Neural cell (in vitro differentiated cells): ENCODE measurements around the gene RAB1A.

ENCODE experiments used
- EP300 ChIP-seq: fragments of 450-650 bp; conservative IDR thresholded peaks from 2 replicates; pipeline ENCODE4 v1.6.1; 2014; ENCODE audit warnings: antibody characterized with exemption, mild to moderate bottlenecking, moderate library complexity; ENCODE audit not compliant: poor library complexity, severe bottlenecking
- EZH2 ChIP-seq: fragments of 200-600, 300-800 bp; shearing (Covaris generic), sonication (generic); IDR thresholded peaks from 2 replicates; pipeline ENCODE4 v1.6.1; 2014; ENCODE audit warnings: antibody characterized with exemption, low read length, borderline replicate concordance, mild to moderate bottlenecking; ENCODE audit not compliant: insufficient read depth, poor library complexity, severe bottlenecking
- MXI1 ChIP-seq: fragments of 450-650 bp; conservative IDR thresholded peaks from 2 replicates; pipeline ENCODE4 v1.6.1; 2014; ENCODE audit warnings: antibody characterized with exemption, mild to moderate bottlenecking; ENCODE audit not compliant: poor library complexity, severe bottlenecking
- POLR2AphosphoS5 ChIP-seq: IDR thresholded peaks from 2 replicates; pipeline ENCODE4 v1.6.1; 2012
- RAD21 ChIP-seq: fragments of 450-650 bp; conservative IDR thresholded peaks from 2 replicates; pipeline ENCODE4 v1.6.1; 2014; ENCODE audit warnings: antibody characterized with exemption, mild to moderate bottlenecking, moderate library complexity
- SMC3 ChIP-seq: fragments of 450-650 bp; conservative IDR thresholded peaks from 2 replicates; pipeline ENCODE4 v1.6.1; 2014; ENCODE audit warnings: antibody characterized with exemption, mild to moderate bottlenecking, moderate library complexity; ENCODE audit not compliant: poor library complexity
- TAF1 ChIP-seq: IDR thresholded peaks from 2 replicates; pipeline ENCODE4 v1.6.1; 2012; ENCODE audit warnings: low read depth
- TF ChIP-seq, protein P1 (sequence below): fragments of 450-650 bp; IDR thresholded peaks from 2 replicates; pipeline ENCODE4 v1.5.1; 2014; ENCODE audit warnings: antibody characterized with exemption, mild to moderate bottlenecking, moderate library complexity; ENCODE audit not compliant: poor library complexity, severe bottlenecking
- TF ChIP-seq, protein P2 (sequence below): IDR thresholded peaks from 2 replicates; pipeline ENCODE4 v1.6.1; 2012; ENCODE audit warnings: borderline replicate concordance

GRCh38 chr2:65156041-65156440, 26.1 kb upstream of the RAB1A start:
- TF ChIP-seq, protein P1, sequence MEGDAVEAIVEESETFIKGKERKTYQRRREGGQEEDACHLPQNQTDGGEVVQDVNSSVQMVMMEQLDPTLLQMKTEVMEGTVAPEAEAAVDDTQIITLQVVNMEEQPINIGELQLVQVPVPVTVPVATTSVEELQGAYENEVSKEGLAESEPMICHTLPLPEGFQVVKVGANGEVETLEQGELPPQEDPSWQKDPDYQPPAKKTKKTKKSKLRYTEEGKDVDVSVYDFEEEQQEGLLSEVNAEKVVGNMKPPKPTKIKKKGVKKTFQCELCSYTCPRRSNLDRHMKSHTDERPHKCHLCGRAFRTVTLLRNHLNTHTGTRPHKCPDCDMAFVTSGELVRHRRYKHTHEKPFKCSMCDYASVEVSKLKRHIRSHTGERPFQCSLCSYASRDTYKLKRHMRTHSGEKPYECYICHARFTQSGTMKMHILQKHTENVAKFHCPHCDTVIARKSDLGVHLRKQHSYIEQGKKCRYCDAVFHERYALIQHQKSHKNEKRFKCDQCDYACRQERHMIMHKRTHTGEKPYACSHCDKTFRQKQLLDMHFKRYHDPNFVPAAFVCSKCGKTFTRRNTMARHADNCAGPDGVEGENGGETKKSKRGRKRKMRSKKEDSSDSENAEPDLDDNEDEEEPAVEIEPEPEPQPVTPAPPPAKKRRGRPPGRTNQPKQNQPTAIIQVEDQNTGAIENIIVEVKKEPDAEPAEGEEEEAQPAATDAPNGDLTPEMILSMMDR: no peak
- TF ChIP-seq, protein P2, sequence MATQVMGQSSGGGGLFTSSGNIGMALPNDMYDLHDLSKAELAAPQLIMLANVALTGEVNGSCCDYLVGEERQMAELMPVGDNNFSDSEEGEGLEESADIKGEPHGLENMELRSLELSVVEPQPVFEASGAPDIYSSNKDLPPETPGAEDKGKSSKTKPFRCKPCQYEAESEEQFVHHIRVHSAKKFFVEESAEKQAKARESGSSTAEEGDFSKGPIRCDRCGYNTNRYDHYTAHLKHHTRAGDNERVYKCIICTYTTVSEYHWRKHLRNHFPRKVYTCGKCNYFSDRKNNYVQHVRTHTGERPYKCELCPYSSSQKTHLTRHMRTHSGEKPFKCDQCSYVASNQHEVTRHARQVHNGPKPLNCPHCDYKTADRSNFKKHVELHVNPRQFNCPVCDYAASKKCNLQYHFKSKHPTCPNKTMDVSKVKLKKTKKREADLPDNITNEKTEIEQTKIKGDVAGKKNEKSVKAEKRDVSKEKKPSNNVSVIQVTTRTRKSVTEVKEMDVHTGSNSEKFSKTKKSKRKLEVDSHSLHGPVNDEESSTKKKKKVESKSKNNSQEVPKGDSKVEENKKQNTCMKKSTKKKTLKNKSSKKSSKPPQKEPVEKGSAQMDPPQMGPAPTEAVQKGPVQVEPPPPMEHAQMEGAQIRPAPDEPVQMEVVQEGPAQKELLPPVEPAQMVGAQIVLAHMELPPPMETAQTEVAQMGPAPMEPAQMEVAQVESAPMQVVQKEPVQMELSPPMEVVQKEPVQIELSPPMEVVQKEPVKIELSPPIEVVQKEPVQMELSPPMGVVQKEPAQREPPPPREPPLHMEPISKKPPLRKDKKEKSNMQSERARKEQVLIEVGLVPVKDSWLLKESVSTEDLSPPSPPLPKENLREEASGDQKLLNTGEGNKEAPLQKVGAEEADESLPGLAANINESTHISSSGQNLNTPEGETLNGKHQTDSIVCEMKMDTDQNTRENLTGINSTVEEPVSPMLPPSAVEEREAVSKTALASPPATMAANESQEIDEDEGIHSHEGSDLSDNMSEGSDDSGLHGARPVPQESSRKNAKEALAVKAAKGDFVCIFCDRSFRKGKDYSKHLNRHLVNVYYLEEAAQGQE: no peak
- TF ChIP-seq SMC3 (no peak), RAD21 (no peak), TAF1 (no peak), POLR2AphosphoS5 (no peak), EZH2 (no peak), EP300 (no peak), MXI1 (no peak)
